AG10803 (cell line): ENCODE data around the gene BDKRB1.

Experiments
- DNase-seq: peaks from one replicate; pipeline ENCODE4 v3.0.0; 2010; ENCODE audit warnings: low read depth
- H3K4me3 ChIP-seq: 2 replicates; pipeline ENCODE4 v1.5.1; 2011; ENCODE audit warnings: mild to moderate bottlenecking, low read length, control low read depth
- TF ChIP-seq, protein P1 (sequence below): conservative IDR thresholded peaks from 2 replicates; pipeline ENCODE4 v1.5.1; 2011; ENCODE audit warnings: mild to moderate bottlenecking, low read length, control low read depth, inconsistent platforms

The BDKRB1 gene

DNA sequence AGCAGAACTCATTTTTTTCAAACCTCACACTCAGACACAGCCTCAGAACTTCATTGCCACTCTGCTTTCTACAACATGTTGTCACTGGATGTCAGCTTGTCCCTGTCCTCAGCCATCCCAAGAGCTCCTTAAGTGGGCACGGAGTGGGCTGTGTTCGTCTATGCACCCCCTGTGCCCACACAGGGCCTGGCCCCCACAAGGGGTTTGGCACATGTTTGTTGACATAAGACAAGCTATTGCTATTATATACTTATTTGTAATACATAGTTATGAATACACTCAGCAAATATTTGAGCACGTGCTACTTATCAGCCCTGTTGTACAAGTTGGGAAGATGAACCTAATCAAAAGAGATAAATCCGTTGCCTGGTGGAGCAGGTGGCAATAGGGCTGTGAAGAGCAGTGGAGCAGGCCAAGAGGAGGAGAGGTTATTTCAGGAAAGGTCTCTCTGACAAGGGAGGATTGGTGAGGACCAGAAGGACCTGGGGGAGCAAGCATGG is 4.3 kb upstream of the BDKRB1 start:
- H3K4me3 ChIP-seq, result no peak overlapping the region
- no peak for DNase-seq
- TF ChIP-seq, protein P1, sequence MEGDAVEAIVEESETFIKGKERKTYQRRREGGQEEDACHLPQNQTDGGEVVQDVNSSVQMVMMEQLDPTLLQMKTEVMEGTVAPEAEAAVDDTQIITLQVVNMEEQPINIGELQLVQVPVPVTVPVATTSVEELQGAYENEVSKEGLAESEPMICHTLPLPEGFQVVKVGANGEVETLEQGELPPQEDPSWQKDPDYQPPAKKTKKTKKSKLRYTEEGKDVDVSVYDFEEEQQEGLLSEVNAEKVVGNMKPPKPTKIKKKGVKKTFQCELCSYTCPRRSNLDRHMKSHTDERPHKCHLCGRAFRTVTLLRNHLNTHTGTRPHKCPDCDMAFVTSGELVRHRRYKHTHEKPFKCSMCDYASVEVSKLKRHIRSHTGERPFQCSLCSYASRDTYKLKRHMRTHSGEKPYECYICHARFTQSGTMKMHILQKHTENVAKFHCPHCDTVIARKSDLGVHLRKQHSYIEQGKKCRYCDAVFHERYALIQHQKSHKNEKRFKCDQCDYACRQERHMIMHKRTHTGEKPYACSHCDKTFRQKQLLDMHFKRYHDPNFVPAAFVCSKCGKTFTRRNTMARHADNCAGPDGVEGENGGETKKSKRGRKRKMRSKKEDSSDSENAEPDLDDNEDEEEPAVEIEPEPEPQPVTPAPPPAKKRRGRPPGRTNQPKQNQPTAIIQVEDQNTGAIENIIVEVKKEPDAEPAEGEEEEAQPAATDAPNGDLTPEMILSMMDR, result no peak

DNA sequence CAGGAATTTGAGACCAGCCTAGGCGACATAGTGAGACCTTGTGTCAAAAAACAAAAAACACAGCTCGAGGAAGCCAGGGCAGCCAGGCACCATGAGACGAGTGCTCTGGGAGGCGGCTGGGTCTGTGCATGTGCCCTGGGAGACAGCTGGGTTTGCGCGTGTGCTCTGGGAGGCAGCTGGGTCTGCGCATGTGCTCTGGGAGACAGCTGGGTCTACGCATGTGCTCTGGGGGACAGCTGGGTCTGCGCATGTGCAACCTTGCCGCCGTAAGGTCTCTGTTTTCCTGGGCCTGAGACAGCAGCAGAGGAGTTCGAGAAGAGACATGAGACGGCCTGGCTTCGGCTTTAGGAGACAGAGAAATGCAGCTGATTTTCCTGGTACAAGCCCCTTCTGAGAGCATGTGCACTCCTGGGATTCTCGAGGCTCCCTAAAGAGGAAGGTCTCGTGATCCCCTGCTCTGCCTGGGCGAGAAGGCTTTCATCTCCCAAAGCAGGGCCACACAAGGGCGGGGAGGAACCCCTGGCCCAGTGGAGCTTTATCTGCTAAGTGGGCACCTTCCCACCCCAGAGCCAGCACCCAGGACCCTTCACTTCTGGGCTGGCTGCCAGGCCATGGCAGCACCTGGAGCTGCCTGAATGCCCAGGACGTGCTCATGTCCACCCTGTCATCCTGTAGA is 3.5 kb upstream of the BDKRB1 start:
- DNase-seq, result peak; percentile 68
- TF ChIP-seq, protein P1, result no peak

DNA sequence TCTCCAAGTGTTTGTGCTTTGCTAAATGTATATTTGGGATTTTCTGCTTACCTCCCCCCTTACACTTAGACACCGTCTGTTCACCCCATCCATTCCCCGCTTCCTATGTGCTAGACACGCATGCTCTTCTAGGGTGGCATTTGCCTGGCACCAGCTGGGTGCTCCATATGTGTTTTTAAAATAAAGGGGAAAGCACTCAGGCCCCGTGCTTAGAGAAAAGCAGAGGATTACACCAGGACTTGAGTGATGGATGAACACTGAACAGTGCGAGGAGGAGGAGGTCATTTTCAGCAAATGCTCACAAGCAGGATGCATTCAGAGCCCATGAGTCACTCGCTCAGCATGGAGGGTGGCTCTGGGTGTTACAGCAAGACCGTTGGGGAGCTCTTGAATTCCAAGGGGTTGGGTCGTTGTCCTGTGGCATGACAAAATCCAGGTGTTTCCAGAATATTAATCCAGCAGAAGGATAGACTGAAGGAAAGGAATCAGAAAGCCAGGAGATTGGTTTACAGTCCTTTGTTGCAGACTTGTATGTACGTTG is 2.9 kb upstream of the BDKRB1 start:
- TF ChIP-seq, protein P1, result no peak
- H3K4me3 ChIP-seq, result peak overlapping the region; percentile 41
- peak; percentile 93 for DNase-seq

More for the DNA sequence above, 3.5 kb upstream of the BDKRB1 start:
- peak overlapping the region; percentile 41 for H3K4me3 ChIP-seq

DNA sequence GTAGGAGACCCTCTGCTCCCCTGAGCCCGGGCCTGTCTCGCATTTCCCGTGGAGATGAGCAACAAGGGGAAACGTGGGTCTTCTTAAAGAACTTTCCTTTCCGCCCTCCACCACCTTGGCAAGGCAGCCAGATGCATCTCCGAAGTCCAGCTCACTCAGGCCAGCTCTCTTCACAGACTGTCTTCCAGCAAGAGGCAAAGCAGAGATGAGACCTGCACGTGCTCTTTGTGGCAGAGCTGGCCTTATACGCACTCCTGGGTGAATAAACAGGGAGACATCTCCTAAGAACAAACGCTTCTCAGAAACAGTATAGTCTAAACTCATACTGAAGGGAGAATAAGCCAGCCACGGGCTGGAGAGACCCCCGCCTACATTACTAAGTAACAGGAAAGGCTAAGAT is 1.3 kb upstream of the BDKRB1 start:
- TF ChIP-seq, protein P1, result no peak
- no peak for DNase-seq
- no peak overlapping the region for H3K4me3 ChIP-seq

DNA sequence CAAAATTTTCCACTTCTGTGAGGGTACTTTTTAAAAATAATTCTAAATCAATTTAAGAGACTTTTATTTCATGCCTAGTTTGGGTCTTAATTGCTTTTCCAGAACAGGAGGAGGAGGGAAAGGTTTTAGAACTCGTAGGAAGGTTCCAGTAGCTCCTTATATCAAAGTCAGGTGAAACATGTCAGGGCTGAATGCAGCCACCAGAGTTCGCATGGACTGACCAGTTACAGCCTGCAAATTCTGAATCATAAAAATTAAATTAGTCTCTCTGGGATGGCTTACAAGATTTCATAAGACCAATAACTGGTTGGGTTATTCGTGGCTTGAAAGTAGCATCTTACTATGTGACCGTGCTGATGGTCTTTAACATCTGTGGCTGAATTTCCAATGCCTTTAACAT is 397 bp downstream of the BDKRB1 start:
- peak overlapping the region; percentile 3 for H3K4me3 ChIP-seq
- DNase-seq, result peak; percentile 70
- TF ChIP-seq, protein P1, result peak; percentile 51

DNA sequence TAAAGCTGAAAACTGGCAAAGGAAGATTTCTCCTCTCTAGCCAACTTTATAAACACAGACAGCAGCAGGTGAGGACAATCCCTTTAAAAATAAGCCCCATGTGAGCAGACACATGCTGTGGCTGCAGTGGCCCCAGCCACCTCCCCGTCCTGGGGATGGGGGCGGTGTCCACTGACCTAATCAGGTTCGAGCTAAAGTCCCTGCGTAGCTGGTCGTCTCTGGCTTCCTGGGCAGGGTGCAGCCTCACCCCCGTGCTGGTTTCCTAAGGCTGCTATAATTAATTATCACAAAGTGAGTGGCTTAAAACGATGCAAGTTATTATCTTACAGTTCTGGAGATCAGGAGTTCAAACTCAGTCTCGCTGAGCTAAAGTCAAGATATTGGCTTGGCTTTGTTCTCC is 1.0 kb downstream of the BDKRB1 start:
- no peak for DNase-seq
- H3K4me3 ChIP-seq, result peak overlapping the region; percentile 3
- TF ChIP-seq, protein P1, result no peak

DNA sequence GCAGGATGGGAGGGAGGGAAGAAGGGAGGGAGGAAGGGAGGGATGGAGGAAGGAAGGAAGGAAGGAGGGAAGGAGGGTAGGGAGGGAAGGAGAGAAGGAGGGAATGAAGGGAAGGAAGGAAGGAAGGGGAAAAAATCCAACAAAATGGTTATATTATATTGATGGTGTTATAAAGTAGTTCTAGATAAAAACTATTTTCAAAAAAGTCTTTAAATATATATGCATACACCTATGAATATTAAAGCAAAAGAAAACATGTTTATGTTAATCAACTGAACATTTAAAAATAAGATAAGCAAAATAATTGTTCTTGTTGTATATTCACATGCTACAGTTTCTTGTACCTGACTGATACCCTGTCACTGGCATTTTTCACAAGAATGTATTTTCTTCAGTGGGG is 1.9 kb downstream of the BDKRB1 start:
- no peak overlapping the region for H3K4me3 ChIP-seq
- no peak for DNase-seq
- TF ChIP-seq, protein P1, result no peak
